OCI-LY3 (cell line): Measurements from ENCODE around the gene ST3GAL4.

Experiments used
- CTCF ChIP-seq: fragments of 200-600, 300-600 bp; sonication (generic); IDR thresholded peaks from 2 replicates; pipeline ENCODE4 v1.5.1; 2014; ENCODE audit warnings: antibody characterized with exemption, low read length, low read depth
- EZH2phosphoT487 ChIP-seq: fragments of 200-600 bp; shearing (Covaris generic); IDR thresholded peaks from 2 replicates; pipeline ENCODE4 v1.6.1; 2018; ENCODE audit warnings: antibody characterized with exemption, mixed run types, low read depth

- TF ChIP-seq EZH2phosphoT487, result no peak
- no peak for TF ChIP-seq CTCF
Measured at GRCh38 chr11:126433989-126434949, 78.8 kb downstream of the ST3GAL4 start.
